HG03571 (cell line): ENCODE results near the gene YBX1.

Experiments used
- ATAC-seq: cut with Tn5 transposase; IDR thresholded peaks from one replicate; pipeline ENCODE4 v1.9.1; 2021; ENCODE audit not compliant: unreplicated experiment

Gene YBX1

GRCh38 chr1:42734201-42735035, 52.2 kb downstream of the YBX1 start:
- no peak for ATAC-seq

GRCh38 chr1:42735056-42735455, 52.8 kb downstream of the YBX1 start:
- no peak for ATAC-seq

GRCh38 chr1:42735477-42736105, 53.4 kb downstream of the YBX1 start:
- no peak for ATAC-seq

GRCh38 chr1:42736152-42736551, 53.9 kb downstream of the YBX1 start:
- no peak for ATAC-seq

GRCh38 chr1:42736571-42737200, 54.5 kb downstream of the YBX1 start:
- ATAC-seq = no peak

GRCh38 chr1:42737257-42737656, 55.0 kb downstream of the YBX1 start:
- ATAC-seq = no peak

- no peak for ATAC-seq
Measured at GRCh38 chr1:42737986-42738677, 55.9 kb downstream of the YBX1 start.

GRCh38 chr1:42738678-42739226, 56.5 kb downstream of the YBX1 start:
- no peak for ATAC-seq

- ATAC-seq = no peak
Measured at GRCh38 chr1:42739753-42740700, 57.8 kb downstream of the YBX1 start, which contains the start of gene CLDN19. Gene CLDN19 (minus strand): TSS chr1:42740236. CDS start chr1:42740063, 173 bp downstream.

- no peak for ATAC-seq
Measured at GRCh38 chr1:42740851-42741580, 58.8 kb downstream of the YBX1 start.

GRCh38 chr1:42741706-42742105, 59.5 kb downstream of the YBX1 start:
- no peak for ATAC-seq

- ATAC-seq = no peak
Measured at GRCh38 chr1:42742141-42742540, 59.9 kb downstream of the YBX1 start.

GRCh38 chr1:42742617-42743316, 60.5 kb downstream of the YBX1 start:
- ATAC-seq = no peak

- no peak for ATAC-seq
Measured at GRCh38 chr1:42743317-42744147, 61.3 kb downstream of the YBX1 start.

GRCh38 chr1:42744148-42744413, 61.9 kb downstream of the YBX1 start:
- ATAC-seq = no peak

- ATAC-seq = no peak
Measured at GRCh38 chr1:42745851-42746250, 63.6 kb downstream of the YBX1 start.

GRCh38 chr1:42746436-42747105, 64.4 kb downstream of the YBX1 start:
- ATAC-seq = no peak
